ENCODE results near the gene MAPT.

MAPT gene

DNA sequence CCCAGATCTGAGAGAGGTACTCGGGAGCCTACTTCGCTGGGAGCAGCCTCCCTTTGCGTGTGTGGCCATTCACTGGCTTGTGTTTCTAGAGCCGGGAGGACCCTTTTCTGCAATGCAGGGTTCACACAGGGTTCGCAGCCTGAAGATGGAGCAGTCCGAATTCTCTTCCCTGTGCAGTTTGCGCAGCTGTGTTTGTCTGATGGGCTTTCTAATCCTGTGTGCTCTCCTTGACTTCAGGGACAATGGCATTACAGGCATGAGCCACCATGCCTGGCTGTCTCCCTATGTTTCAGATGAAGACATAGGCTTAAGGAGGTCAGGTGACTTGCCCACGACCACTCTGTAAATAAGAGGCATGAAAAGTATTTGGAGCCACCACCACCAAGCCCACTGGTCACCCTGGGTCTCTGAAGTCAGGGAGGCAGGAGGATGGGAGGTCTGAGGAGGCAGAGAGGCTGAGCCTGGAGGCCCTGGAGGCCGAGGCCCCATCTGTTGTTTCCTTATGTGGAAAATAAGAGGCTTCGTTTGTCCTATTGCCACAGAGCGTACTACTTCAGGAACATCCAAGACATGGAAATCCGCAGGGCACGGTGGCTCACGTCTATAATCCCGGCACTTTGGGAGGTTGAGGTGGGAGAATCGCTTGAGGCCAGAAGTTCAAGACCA, 99.7 kb downstream of the MAPT start:
- no peaks in the 10 kb centered on the region for H3K9me3 ChIP-seq (ENCODE audit: control insufficient read depth, low read length)
- no peak overlapping the region for H4K91ac ChIP-seq (ENCODE audit: low read length)
- H2BK5ac ChIP-seq (ENCODE audit: low read depth, low read length, poor library complexity, severe bottlenecking): no peak overlapping the region
- no peak for DNase-seq
- H3K9ac ChIP-seq (ENCODE audit: low read length): no peak overlapping the region
- no peak overlapping the region for H4K8ac ChIP-seq (ENCODE audit: low read length)
- H3K14ac ChIP-seq (ENCODE audit: low read length in 2 of 2): no peak overlapping the region
- WGBS: 90% methylated on average over 15 of the region's 16 CpGs
- no peak overlapping the region for H3K27ac ChIP-seq (ENCODE audit: low read length, poor library complexity, severe bottlenecking)
- H3K23ac ChIP-seq (ENCODE audit: low read length in 2 of 2): no peak overlapping the region
- H3K18ac ChIP-seq (ENCODE audit: low read depth in 1 of 2, low read length in 2 of 2): no peak overlapping the region
- H3K4me1 ChIP-seq (ENCODE audit: control insufficient read depth, insufficient read depth, low read depth, low read length): peaks cover 6% of the 10 kb centered on the region
- peaks cover 13 to 23% of the 10 kb centered on the region in 2 experiments for H3K27me3 ChIP-seq (ENCODE audit: control insufficient read depth in 1 of 2, insufficient read depth in 1 of 2, low read length in 2 of 2)
- H2BK15ac ChIP-seq (ENCODE audit: low read depth, poor library complexity, severe bottlenecking): no peak overlapping the region
- no peaks in the 10 kb centered on the region for H3K79me1 ChIP-seq (replicated peaks; ENCODE audit: low read length, poor library complexity, severe bottlenecking)
- no peak overlapping the region for H2BK120ac ChIP-seq (ENCODE audit: low read depth, low read length)
- H3K36me3 ChIP-seq (ENCODE audit: control insufficient read depth in 1 of 2, insufficient read depth in 2 of 2, low read depth in 1 of 2, low read length in 2 of 2): no peaks in the 10 kb centered on the region
- H2AK5ac ChIP-seq (ENCODE audit: low read length, severe bottlenecking): no peak overlapping the region
- H3K4me2 ChIP-seq (ENCODE audit: low read length, poor library complexity, severe bottlenecking): no peak overlapping the region
- no peak overlapping the region for H2AFZ ChIP-seq (ENCODE audit: low read depth, low read length)
- H3K4ac ChIP-seq (ENCODE audit: low read depth in 1 of 2, low read length in 2 of 2): no peak overlapping the region
- H3K4me3 ChIP-seq (ENCODE audit: insufficient read depth in 1 of 2, low read depth in 1 of 2, low read length in 2 of 2): no peak overlapping the region
- no peak overlapping the region for H2BK12ac ChIP-seq (ENCODE audit: low read length in 2 of 2)

DNA sequence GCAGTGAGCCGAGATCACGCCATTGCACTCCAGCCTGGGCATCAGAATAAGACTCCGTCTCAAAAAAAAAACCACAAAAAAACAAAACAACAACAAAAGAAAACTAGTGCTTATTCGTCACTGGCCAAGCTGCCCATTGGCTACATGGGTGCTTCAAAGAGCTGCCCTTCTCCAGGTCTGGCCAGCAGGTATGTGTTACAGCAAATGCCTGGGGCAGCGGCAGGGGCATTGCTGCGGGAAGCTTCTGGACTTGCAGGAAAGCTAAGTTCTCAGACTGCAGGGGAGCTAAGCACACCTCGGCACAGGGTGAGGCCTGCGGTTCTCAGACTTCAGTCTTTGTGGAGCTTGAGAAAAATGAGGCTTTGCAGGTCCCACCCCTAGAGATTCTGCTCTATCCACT, 100.6 kb downstream of the MAPT start:
- Histone ChIP-seq H4K91ac (ENCODE audit: low read length) (no peak overlapping the region), H3K4me3 (ENCODE audit: insufficient read depth in 1 of 2, low read depth in 1 of 2, low read length in 2 of 2) (no peak overlapping the region), H3K18ac (ENCODE audit: low read depth in 1 of 2, low read length in 2 of 2) (no peak overlapping the region), H3K9me3 (ENCODE audit: control insufficient read depth, low read length) (no peaks in the 10 kb centered on the region), H3K27me3 (ENCODE audit: control insufficient read depth in 1 of 2, insufficient read depth in 1 of 2, low read length in 2 of 2) (peaks cover 10 to 23% of the 10 kb centered on the region in 2 experiments), H2AFZ (ENCODE audit: low read depth, low read length) (no peak overlapping the region), H3K9ac (ENCODE audit: low read length) (no peak overlapping the region), H3K79me1 (replicated peaks; ENCODE audit: low read length, poor library complexity, severe bottlenecking) (no peaks in the 10 kb centered on the region), H3K27ac (ENCODE audit: low read length, poor library complexity, severe bottlenecking) (no peak overlapping the region), H2AK5ac (ENCODE audit: low read length, severe bottlenecking) (no peak overlapping the region), H2BK5ac (ENCODE audit: low read depth, low read length, poor library complexity, severe bottlenecking) (no peak overlapping the region), H4K8ac (ENCODE audit: low read length) (no peak overlapping the region), H3K4ac (ENCODE audit: low read depth in 1 of 2, low read length in 2 of 2) (no peak overlapping the region), H3K4me1 (ENCODE audit: control insufficient read depth, insufficient read depth, low read depth, low read length) (peaks cover 6% of the 10 kb centered on the region), H2BK12ac (ENCODE audit: low read length in 2 of 2) (no peak overlapping the region), H2BK120ac (ENCODE audit: low read depth, low read length) (no peak overlapping the region), H2BK15ac (ENCODE audit: low read depth, poor library complexity, severe bottlenecking) (no peak overlapping the region), H3K23ac (ENCODE audit: low read length in 2 of 2) (no peak overlapping the region), H3K4me2 (ENCODE audit: low read length, poor library complexity, severe bottlenecking) (no peak overlapping the region), H3K36me3 (ENCODE audit: control insufficient read depth in 1 of 2, insufficient read depth in 2 of 2, low read depth in 1 of 2, low read length in 2 of 2) (no peaks in the 10 kb centered on the region), H3K14ac (ENCODE audit: low read length in 2 of 2) (no peak overlapping the region)
- WGBS: 90% methylated on average over 8 of the region's 8 CpGs
- no peak for DNase-seq

DNA sequence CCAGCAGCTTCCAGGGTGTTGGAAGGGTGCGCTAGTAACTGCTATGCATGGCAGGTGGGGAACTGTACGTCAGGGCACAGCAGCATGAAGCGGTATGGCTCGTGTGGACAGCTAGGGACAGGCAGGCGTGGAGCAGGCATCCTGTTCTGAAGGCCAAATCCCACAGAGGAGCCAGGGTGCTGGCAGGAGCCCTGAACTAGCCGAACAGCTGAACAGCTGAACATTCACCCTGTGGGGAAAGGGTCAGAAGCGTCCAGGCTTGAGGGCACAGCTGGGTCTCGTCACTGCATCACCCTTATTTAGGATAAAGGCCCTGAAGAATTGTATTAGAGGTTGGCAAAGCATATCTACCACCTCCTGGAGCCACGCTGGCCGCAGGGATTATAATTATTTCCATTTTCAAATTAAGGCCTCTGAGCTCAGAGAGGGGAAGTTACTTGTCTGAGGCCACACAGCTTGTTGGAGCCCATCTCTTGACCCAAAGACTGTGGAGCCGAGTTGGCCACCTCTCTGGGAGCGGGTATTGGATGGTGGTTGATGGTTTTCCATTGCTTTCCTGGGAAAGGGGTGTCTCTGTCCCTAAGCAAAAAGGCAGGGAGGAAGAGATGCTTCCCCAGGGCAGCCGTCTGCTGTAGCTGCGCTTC, 101.4 kb downstream of the MAPT start:
- 86% methylated on average over 14 of the region's 14 CpGs for WGBS
- H2BK12ac ChIP-seq (ENCODE audit: low read length in 2 of 2): no peak overlapping the region
- no peak overlapping the region for H2AFZ ChIP-seq (ENCODE audit: low read depth, low read length)
- H3K9me3 ChIP-seq (ENCODE audit: control insufficient read depth, low read length): no peaks in the 10 kb centered on the region
- no peak overlapping the region for H3K4me2 ChIP-seq (ENCODE audit: low read length, poor library complexity, severe bottlenecking)
- no peak overlapping the region for H2AK5ac ChIP-seq (ENCODE audit: low read length, severe bottlenecking)
- H3K23ac ChIP-seq (ENCODE audit: low read length in 2 of 2): no peak overlapping the region
- no peak overlapping the region for H2BK5ac ChIP-seq (ENCODE audit: low read depth, low read length, poor library complexity, severe bottlenecking)
- H4K8ac ChIP-seq (ENCODE audit: low read length): no peak overlapping the region
- H3K27me3 ChIP-seq (ENCODE audit: control insufficient read depth in 1 of 2, insufficient read depth in 1 of 2, low read length in 2 of 2): peaks cover 9 to 21% of the 10 kb centered on the region in 2 experiments
- H3K79me1 ChIP-seq (replicated peaks; ENCODE audit: low read length, poor library complexity, severe bottlenecking): no peaks in the 10 kb centered on the region
- H3K36me3 ChIP-seq (ENCODE audit: control insufficient read depth in 1 of 2, insufficient read depth in 2 of 2, low read depth in 1 of 2, low read length in 2 of 2): no peaks in the 10 kb centered on the region
- no peak overlapping the region for H3K4ac ChIP-seq (ENCODE audit: low read depth in 1 of 2, low read length in 2 of 2)
- H3K4me1 ChIP-seq (ENCODE audit: control insufficient read depth, insufficient read depth, low read depth, low read length): peaks cover 6% of the 10 kb centered on the region
- no peak overlapping the region for H3K4me3 ChIP-seq (ENCODE audit: insufficient read depth in 1 of 2, low read depth in 1 of 2, low read length in 2 of 2)
- no peak for DNase-seq
- no peak overlapping the region for H3K18ac ChIP-seq (ENCODE audit: low read depth in 1 of 2, low read length in 2 of 2)
- no peak overlapping the region for H3K9ac ChIP-seq (ENCODE audit: low read length)
- no peak overlapping the region for H3K14ac ChIP-seq (ENCODE audit: low read length in 2 of 2)
- no peak overlapping the region for H2BK15ac ChIP-seq (ENCODE audit: low read depth, poor library complexity, severe bottlenecking)
- no peak overlapping the region for H3K27ac ChIP-seq (ENCODE audit: low read length, poor library complexity, severe bottlenecking)
- H4K91ac ChIP-seq (ENCODE audit: low read length): no peak overlapping the region
- H2BK120ac ChIP-seq (ENCODE audit: low read depth, low read length): no peak overlapping the region

DNA sequence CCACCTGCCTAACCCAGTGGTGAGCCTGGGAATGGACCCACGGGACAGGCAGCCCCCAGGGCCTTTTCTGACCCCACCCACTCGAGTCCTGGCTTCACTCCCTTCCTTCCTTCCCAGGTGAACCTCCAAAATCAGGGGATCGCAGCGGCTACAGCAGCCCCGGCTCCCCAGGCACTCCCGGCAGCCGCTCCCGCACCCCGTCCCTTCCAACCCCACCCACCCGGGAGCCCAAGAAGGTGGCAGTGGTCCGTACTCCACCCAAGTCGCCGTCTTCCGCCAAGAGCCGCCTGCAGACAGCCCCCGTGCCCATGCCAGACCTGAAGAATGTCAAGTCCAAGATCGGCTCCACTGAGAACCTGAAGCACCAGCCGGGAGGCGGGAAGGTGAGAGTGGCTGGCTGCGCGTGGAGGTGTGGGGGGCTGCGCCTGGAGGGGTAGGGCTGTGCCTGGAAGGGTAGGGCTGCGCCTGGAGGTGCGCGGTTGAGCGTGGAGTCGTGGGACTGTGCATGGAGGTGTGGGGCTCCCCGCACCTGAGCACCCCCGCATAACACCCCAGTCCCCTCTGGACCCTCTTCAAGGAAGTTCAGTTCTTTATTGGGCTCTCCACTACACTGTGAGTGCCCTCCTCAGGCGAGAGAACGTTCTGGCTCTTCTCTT, 102.1 kb downstream of the MAPT start:
- DNase-seq: no peak
- Histone ChIP-seq H2BK15ac (ENCODE audit: low read depth, poor library complexity, severe bottlenecking) (no peak overlapping the region), H2AFZ (ENCODE audit: low read depth, low read length) (no peak overlapping the region), H2BK120ac (ENCODE audit: low read depth, low read length) (no peak overlapping the region), H3K79me1 (replicated peaks; ENCODE audit: low read length, poor library complexity, severe bottlenecking) (no peaks in the 10 kb centered on the region), H2BK12ac (ENCODE audit: low read length in 2 of 2) (no peak overlapping the region), H3K4me3 (ENCODE audit: insufficient read depth in 1 of 2, low read depth in 1 of 2, low read length in 2 of 2) (no peak overlapping the region), H3K36me3 (ENCODE audit: control insufficient read depth in 1 of 2, insufficient read depth in 2 of 2, low read depth in 1 of 2, low read length in 2 of 2) (no peaks in the 10 kb centered on the region), H3K27me3 (ENCODE audit: control insufficient read depth in 1 of 2, insufficient read depth in 1 of 2, low read length in 2 of 2) (peaks cover 9 to 19% of the 10 kb centered on the region in 2 experiments), H3K4me1 (ENCODE audit: control insufficient read depth, insufficient read depth, low read depth, low read length) (peaks cover 6% of the 10 kb centered on the region), H3K27ac (ENCODE audit: low read length, poor library complexity, severe bottlenecking) (no peak overlapping the region), H3K14ac (ENCODE audit: low read length in 2 of 2) (no peak overlapping the region), H3K4ac (ENCODE audit: low read depth in 1 of 2, low read length in 2 of 2) (no peak overlapping the region), H3K18ac (ENCODE audit: low read depth in 1 of 2, low read length in 2 of 2) (no peak overlapping the region), H4K8ac (ENCODE audit: low read length) (no peak overlapping the region), H3K9ac (ENCODE audit: low read length) (no peak overlapping the region), H3K23ac (ENCODE audit: low read length in 2 of 2) (no peak overlapping the region), H3K4me2 (ENCODE audit: low read length, poor library complexity, severe bottlenecking) (no peak overlapping the region), H4K91ac (ENCODE audit: low read length) (no peak overlapping the region), H2BK5ac (ENCODE audit: low read depth, low read length, poor library complexity, severe bottlenecking) (no peak overlapping the region), H3K9me3 (ENCODE audit: control insufficient read depth, low read length) (no peaks in the 10 kb centered on the region), H2AK5ac (ENCODE audit: low read length, severe bottlenecking) (no peak overlapping the region)
- WGBS: 90% methylated on average over 31 of the region's 31 CpGs
